ENCODE measurements around the gene SLC22A31.

Gene SLC22A31

GRCh38 chr16:89175280-89176146, 24.8 kb downstream of the SLC22A31 start:
- no peak for TF ChIP-seq CTCF (conservative IDR thresholded peaks at IDR 0.05; ENCODE audit: low read depth, low read length)
- no peak for DNase-seq (ENCODE audit: low read depth)
- no peak overlapping the region for H3K4me3 ChIP-seq (ENCODE audit: low read depth, low read length)

- DNase-seq (ENCODE audit: low read depth) = no peak
- no peak overlapping the region for H3K4me3 ChIP-seq (ENCODE audit: low read depth, low read length)
- TF ChIP-seq CTCF (conservative IDR thresholded peaks at IDR 0.05; ENCODE audit: low read depth, low read length) = no peak
Observed at GRCh38 chr16:89174877-89175276, 25.5 kb downstream of the SLC22A31 start.

GRCh38 chr16:89174055-89174827, 26.1 kb downstream of the SLC22A31 start:
- TF ChIP-seq CTCF (conservative IDR thresholded peaks at IDR 0.05; ENCODE audit: low read depth, low read length) = no peak
- no peak for DNase-seq (ENCODE audit: low read depth)
- H3K4me3 ChIP-seq (ENCODE audit: low read depth, low read length) = no peak overlapping the region

GRCh38 chr16:89173174-89173921, 27.0 kb downstream of the SLC22A31 start:
- no peak overlapping the region for H3K4me3 ChIP-seq (ENCODE audit: low read depth, low read length)

GRCh38 chr16:89172528-89173173, 27.7 kb downstream of the SLC22A31 start:
- no peak for DNase-seq (ENCODE audit: low read depth)
- no peak overlapping the region for H3K4me3 ChIP-seq (ENCODE audit: low read depth, low read length)
- TF ChIP-seq CTCF (conservative IDR thresholded peaks at IDR 0.05; ENCODE audit: low read depth, low read length) = no peak

More at GRCh38 chr16:89173174-89173921, 27.0 kb downstream of the SLC22A31 start:
- DNase-seq (ENCODE audit: low read depth) = no peak
- TF ChIP-seq CTCF (conservative IDR thresholded peaks at IDR 0.05; ENCODE audit: low read depth, low read length) = no peak

- no peak for TF ChIP-seq CTCF (conservative IDR thresholded peaks at IDR 0.05; ENCODE audit: low read depth, low read length)
- no peak overlapping the region for H3K4me3 ChIP-seq (ENCODE audit: low read depth, low read length)
- no peak for DNase-seq (ENCODE audit: low read depth)
Observed at GRCh38 chr16:89172171-89172527, 28.2 kb downstream of the SLC22A31 start.
